Stimulated activated CD4-positive, alpha-beta T cell treated with anti-CD3 and anti-CD28 coated beads, Interleukin-12 subunit alpha, Interleukin-12 subunit beta, amount 100 ng/mL, for 48 hours (primary cell): Measurements from ENCODE around the gene PCAT7.
"Not testable (repeated sequence)": the region's sequence is repeated elsewhere in the genome, so short reads cannot be mapped to it uniquely, and the experiment has no call there.

Source experiments
- DNase-seq, 3 donors: peaks; one replicate each; pipeline ENCODE4 v3.0.0-alpha.2; 2020; ENCODE audit warnings: low read depth in 2 of 3, low spot score in 1 of 3

The PCAT7 gene

GRCh38 chr9:94560237-94560636, 5.4 kb downstream of the PCAT7 start:
- no peak for DNase-seq

- no peak for DNase-seq
These were observed 8.7 kb downstream of the PCAT7 start for GRCh38 chr9:94563548-94563947.

- not testable (repeated sequence) for DNase-seq
These were observed 9.4 kb downstream of the PCAT7 start for GRCh38 chr9:94564279-94564678.

GRCh38 chr9:94566550-94566949, 11.7 kb downstream of the PCAT7 start:
- DNase-seq: no peak

GRCh38 chr9:94567271-94567670, 12.4 kb downstream of the PCAT7 start:
- no peak for DNase-seq

GRCh38 chr9:94568250-94568889, 13.5 kb downstream of the PCAT7 start:
- no peak for DNase-seq

GRCh38 chr9:94568972-94569712, 14.3 kb downstream of the PCAT7 start:
- no peak for DNase-seq

GRCh38 chr9:94576131-94576530, 21.2 kb downstream of the PCAT7 start:
- no peak for DNase-seq

GRCh38 chr9:94577036-94577435, 22.2 kb downstream of the PCAT7 start:
- no peak for DNase-seq

- no peak for DNase-seq
These were observed 22.7 kb downstream of the PCAT7 start for GRCh38 chr9:94577571-94577970.

GRCh38 chr9:94581728-94582127, 26.8 kb downstream of the PCAT7 start:
- DNase-seq: no peak

- no peak for DNase-seq
These were observed 29.7 kb downstream of the PCAT7 start for GRCh38 chr9:94584555-94584954.

- DNase-seq: no peak
These were observed 31.4 kb downstream of the PCAT7 start for GRCh38 chr9:94586316-94586715.

- DNase-seq: no peak
These were observed 31.9 kb downstream of the PCAT7 start for GRCh38 chr9:94586814-94587213.

- no peak for DNase-seq
These were observed 33.8 kb downstream of the PCAT7 start for GRCh38 chr9:94588681-94589080.

- DNase-seq: not testable (repeated sequence)
These were observed 36.2 kb downstream of the PCAT7 start for GRCh38 chr9:94591046-94591545.

- DNase-seq: no peak
These were observed 37.0 kb downstream of the PCAT7 start for GRCh38 chr9:94591876-94592275.

- not testable (repeated sequence) for DNase-seq
These were observed 37.8 kb downstream of the PCAT7 start for GRCh38 chr9:94592683-94593082.

GRCh38 chr9:94593459-94594345, 38.8 kb downstream of the PCAT7 start, which contains the start of gene FBP2:
Gene FBP2 (minus strand): TSS chr9:94593824. CDS start chr9:94593726, 98 bp downstream.
- DNase-seq: no peak

- DNase-seq: no peak
These were observed 44.2 kb downstream of the PCAT7 start for GRCh38 chr9:94599102-94599501.

GRCh38 chr9:94600258-94600657, 45.4 kb downstream of the PCAT7 start:
- no peak for DNase-seq
